ENCODE data around the gene C12orf76. TPM values are rescaled to one million over a fixed set of nuclear protein-coding genes. Genes with fewer than 3 reads are reported as not detected.
"Not testable (repeated sequence)": the region's sequence is repeated elsewhere in the genome, so short reads cannot be mapped to it uniquely, and the experiment has no call there.

C12orf76 gene
- total and polyA plus RNA-seq, 2 of the 13 experiments (the other 11 are each of a cell fraction or from before 2014, with no cell fraction given), result 15.8 to 38.4 TPM

DNA sequence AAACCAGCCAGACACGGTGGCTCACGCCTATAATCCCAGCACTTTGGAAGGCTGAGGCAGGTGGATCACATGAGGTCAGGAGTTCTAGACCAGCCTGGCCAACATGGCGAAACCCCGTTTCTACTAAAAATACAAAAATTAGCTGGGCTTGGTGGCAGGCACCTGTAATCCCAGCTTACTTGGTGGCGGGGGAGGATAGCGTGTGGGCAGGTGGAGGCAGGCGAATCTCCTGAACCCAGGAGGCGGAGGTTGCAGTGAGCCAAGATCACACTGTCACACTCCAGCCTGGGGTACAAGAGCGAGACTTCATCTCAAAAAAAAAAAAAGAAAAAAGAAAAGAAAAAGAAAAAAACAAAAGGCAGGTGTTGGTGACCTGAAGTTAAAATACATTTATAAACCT lies 24.3 kb upstream of the C12orf76 start:
- DNase-seq (ENCODE audit: low spot score); H3K9me3 ChIP-seq (ENCODE audit: low read length); CTCF ChIA-PET (ENCODE audit: low intra/inter-chr PET ratio, low total read pairs); H3K27ac ChIP-seq (ENCODE audit: extremely low read length, insufficient read depth, low read length); H3K27me3 ChIP-seq (ENCODE audit: control insufficient read depth in 1 of 2, insufficient read depth in 2 of 2, low read length in 2 of 2); FAIRE-seq; H3K4me3 ChIP-seq (replicated peaks in 1 of 3; ENCODE audit: insufficient read depth in 1 of 3, low read depth in 2 of 3, low read length in 3 of 3); H2AFZ ChIP-seq (ENCODE audit: low read length); intact Hi-C loops (cut with micrococcal nuclease; ENCODE audit: unreplicated experiment); in situ Hi-C loops (cut with HindIII; ENCODE audit: extremely low pct_ligation_motif_present, low pct_unique_long_range_greater_than_20kb); H4K20me1 ChIP-seq (ENCODE audit: insufficient read depth, low read length); H3K36me3 ChIP-seq (replicated peaks in 1 of 2; ENCODE audit: control insufficient read depth in 1 of 2, insufficient read depth in 2 of 2, low read length in 2 of 2); ATAC-seq; H3K9ac ChIP-seq (ENCODE audit: insufficient read depth, low read depth, low read length); BruUV-seq (replicated peaks); H3K79me2 ChIP-seq (ENCODE audit: insufficient read depth, low read length): not testable (repeated sequence)
- POLR2A ChIA-PET, result interaction anchor here (1.5 kb wide), 1 partner anchor 12 kb away, joined by 4 read pairs; no protein-coding TSS in a partner anchor
- Histone ChIP-seq H3K4me2 (ENCODE audit: low read depth, low read length) (peak overlapping the region; percentile 45), H3K4me1 (ENCODE audit: insufficient read depth, low read length) (peaks cover 34% of the 10 kb centered on the region)
- WGBS (ENCODE audit: low lambda C conversion rate), result 75% methylated on average over 9 of the region's 9 CpGs

DNA sequence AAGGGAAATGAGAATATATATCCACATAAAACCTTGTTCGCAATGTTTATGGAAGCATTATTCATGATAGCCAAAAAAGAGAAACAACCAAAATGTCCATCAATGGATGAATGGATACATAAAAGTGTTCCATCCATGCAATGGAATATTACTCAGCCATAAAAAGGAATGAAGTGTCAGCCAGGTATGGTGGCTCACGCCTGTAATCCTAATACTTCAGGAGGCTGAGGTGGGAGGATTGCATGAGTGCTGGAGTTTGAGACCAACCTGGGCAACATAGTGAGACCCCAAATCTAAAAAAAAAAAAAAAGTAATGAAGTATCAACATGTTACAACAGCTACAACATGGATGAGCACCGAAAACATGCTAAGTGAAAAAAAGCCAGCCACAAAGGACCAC lies 23.6 kb upstream of the C12orf76 start:
- H3K27ac ChIP-seq (ENCODE audit: extremely low read length, insufficient read depth, low read length), result no peak overlapping the region
- POLR2A ChIA-PET, result interaction anchor here (1.5 kb wide), 1 partner anchor 12 kb away, joined by 4 read pairs; no protein-coding TSS in a partner anchor
- no peak overlapping the region for H3K4me2 ChIP-seq (ENCODE audit: low read depth, low read length)
- intact Hi-C loops (cut with micrococcal nuclease; ENCODE audit: unreplicated experiment), result no loop called here
- H3K27me3 ChIP-seq (ENCODE audit: control insufficient read depth in 1 of 2, insufficient read depth in 2 of 2, low read length in 2 of 2), result no peaks in the 10 kb centered on the region
- no peaks in the 10 kb centered on the region for H3K9me3 ChIP-seq (ENCODE audit: low read length)
- FAIRE-seq (no peak), ATAC-seq (no peak), DNase-seq (ENCODE audit: low spot score) (no peak)
- H3K36me3 ChIP-seq (replicated peaks in 1 of 2; ENCODE audit: control insufficient read depth in 1 of 2, insufficient read depth in 2 of 2, low read length in 2 of 2), result no peaks in the 10 kb centered on the region
- H3K79me2 ChIP-seq (ENCODE audit: insufficient read depth, low read length), result no peaks in the 10 kb centered on the region
- no peak overlapping the region for H3K9ac ChIP-seq (ENCODE audit: insufficient read depth, low read depth, low read length)
- in situ Hi-C loops (cut with HindIII; ENCODE audit: extremely low pct_ligation_motif_present, low pct_unique_long_range_greater_than_20kb), result no loop called here
- 91% methylated on average over 3 of the region's 3 CpGs for WGBS (ENCODE audit: low lambda C conversion rate)
- H4K20me1 ChIP-seq (ENCODE audit: insufficient read depth, low read length), result no peaks in the 10 kb centered on the region
- H3K4me3 ChIP-seq (replicated peaks in 1 of 3; ENCODE audit: insufficient read depth in 1 of 3, low read depth in 2 of 3, low read length in 3 of 3), result no peak overlapping the region
- TF ChIP-seq, protein P1, sequence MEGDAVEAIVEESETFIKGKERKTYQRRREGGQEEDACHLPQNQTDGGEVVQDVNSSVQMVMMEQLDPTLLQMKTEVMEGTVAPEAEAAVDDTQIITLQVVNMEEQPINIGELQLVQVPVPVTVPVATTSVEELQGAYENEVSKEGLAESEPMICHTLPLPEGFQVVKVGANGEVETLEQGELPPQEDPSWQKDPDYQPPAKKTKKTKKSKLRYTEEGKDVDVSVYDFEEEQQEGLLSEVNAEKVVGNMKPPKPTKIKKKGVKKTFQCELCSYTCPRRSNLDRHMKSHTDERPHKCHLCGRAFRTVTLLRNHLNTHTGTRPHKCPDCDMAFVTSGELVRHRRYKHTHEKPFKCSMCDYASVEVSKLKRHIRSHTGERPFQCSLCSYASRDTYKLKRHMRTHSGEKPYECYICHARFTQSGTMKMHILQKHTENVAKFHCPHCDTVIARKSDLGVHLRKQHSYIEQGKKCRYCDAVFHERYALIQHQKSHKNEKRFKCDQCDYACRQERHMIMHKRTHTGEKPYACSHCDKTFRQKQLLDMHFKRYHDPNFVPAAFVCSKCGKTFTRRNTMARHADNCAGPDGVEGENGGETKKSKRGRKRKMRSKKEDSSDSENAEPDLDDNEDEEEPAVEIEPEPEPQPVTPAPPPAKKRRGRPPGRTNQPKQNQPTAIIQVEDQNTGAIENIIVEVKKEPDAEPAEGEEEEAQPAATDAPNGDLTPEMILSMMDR (CRISPR knock-in tag; IDR thresholded peaks at IDR 0.05), result no peak
- no peak for TF ChIP-seq KLF15 (CRISPR knock-in tag; IDR thresholded peaks at IDR 0.05; ENCODE audit: borderline replicate concordance)
- BruUV-seq (replicated peaks), result no TSS peak
- H3K4me1 ChIP-seq (ENCODE audit: insufficient read depth, low read length), result peaks cover 28% of the 10 kb centered on the region
- CTCF ChIA-PET (ENCODE audit: low intra/inter-chr PET ratio, low total read pairs), result no interaction called here
- no peak overlapping the region for H2AFZ ChIP-seq (ENCODE audit: low read length)

Measured in HepG2 (cell line).